Bladder microvascular endothelial cell (primary cell): Measurements from ENCODE around the gene GIMAP7. TPM values are rescaled to one million over a fixed set of nuclear protein-coding genes. Genes with fewer than 3 reads are reported as not detected.

Experiments
- total RNA-seq: library from RNA; depleted of rRNA; stranded (reverse); fragments of >200 nt; gene quantifications from 2 replicates; pipeline ENCODE4 v1.2.3, GENCODE V29; 2014

GIMAP7 gene
- 41.2 and 88.9 TPM in 2 replicates for total RNA-seq

GRCh38 chr7:150514748-150515222, at the start of gene GIMAP7:
GIMAP7 (plus strand) TSS chr7:150514872; CDS start chr7:150519975, 5,103 bp downstream.

GRCh38 chr7:150567169-150567568, 52.5 kb downstream of the GIMAP7 start, which contains the start of gene GIMAP4:
GIMAP4 (plus strand) TSS chr7:150567390; CDS start chr7:150569902, 2,512 bp downstream.

Other genes starting within 250 kb of the GIMAP7 start
- gene LRRC61, start 191.5 kb upstream of the GIMAP7 start, total RNA-seq: 0.16 and 3.1 TPM in 2 replicates
- gene ACTR3C, start 191.3 kb upstream of the GIMAP7 start, total RNA-seq: 0.16 and 5.4 TPM in 2 replicates
- 0.19 TPM in 1 of 2 replicates, not detected in the other for gene RARRES2, start 173.2 kb upstream of the GIMAP7 start, total RNA-seq
- gene REPIN1, start 146.1 kb upstream of the GIMAP7 start, total RNA-seq: 43.5 and 74.2 TPM in 2 replicates
- gene ZNF775, start 135.5 kb upstream of the GIMAP7 start, total RNA-seq: 7.0 and 7.8 TPM in 2 replicates
- gene GIMAP8, start 64.2 kb upstream of the GIMAP7 start, total RNA-seq: 74.8 and 102 TPM in 2 replicates
- gene GIMAP4, start 52.5 kb downstream of the GIMAP7 start, total RNA-seq: 131 and 293 TPM in 2 replicates
- 136 and 201 TPM in 2 replicates for gene GIMAP6, start 117.5 kb downstream of the GIMAP7 start, total RNA-seq
- gene GIMAP2, start 170.8 kb downstream of the GIMAP7 start, total RNA-seq: 43.5 and 77.4 TPM in 2 replicates
- gene GIMAP1, start 201.7 kb downstream of the GIMAP7 start, total RNA-seq: 11.1 and 26.7 TPM in 2 replicates
- 128 and 150 TPM in 2 replicates for gene GIMAP5, start 222.5 kb downstream of the GIMAP7 start, total RNA-seq